Activated CD8-positive, alpha-beta memory T cell treated with anti-CD3 and anti-CD28 coated beads for 4 hours (primary cell): Measurements from ENCODE around the gene TEX11.
"Not testable (repeated sequence)": the region's sequence is repeated elsewhere in the genome, so short reads cannot be mapped to it uniquely, and the experiment has no call there.

Experiments used
- DNase-seq, 2 donors: peaks; one replicate each; pipeline ENCODE4 v3.0.0-alpha.2; 2020; ENCODE audit warnings: low read depth in 2 of 2

The TEX11 gene

GRCh38 chrX:70605352-70605751, 303.2 kb downstream of the TEX11 start:
- no peak for DNase-seq

- no peak for DNase-seq
These were observed 316.4 kb downstream of the TEX11 start for GRCh38 chrX:70592091-70592490.

GRCh38 chrX:70587158-70587557, 321.4 kb downstream of the TEX11 start:
- DNase-seq, result not testable (repeated sequence)

- DNase-seq, result no peak
These were observed 331.1 kb downstream of the TEX11 start for GRCh38 chrX:70577442-70577841.

GRCh38 chrX:70569922-70570576, 338.5 kb downstream of the TEX11 start:
- not testable (repeated sequence) for DNase-seq

GRCh38 chrX:70554948-70555347, 353.6 kb downstream of the TEX11 start:
- DNase-seq, result no peak

- DNase-seq, result no peak
These were observed 354.0 kb downstream of the TEX11 start for GRCh38 chrX:70554523-70554922.

- no peak for DNase-seq
These were observed 354.4 kb downstream of the TEX11 start for GRCh38 chrX:70554081-70554480.

- no peak for DNase-seq
These were observed 355.0 kb downstream of the TEX11 start for GRCh38 chrX:70553516-70553915.

- no peak for DNase-seq
These were observed 356.3 kb downstream of the TEX11 start for GRCh38 chrX:70552130-70552704.

- DNase-seq, result no peak
These were observed 359.1 kb downstream of the TEX11 start for GRCh38 chrX:70549429-70549828.

GRCh38 chrX:70535198-70535597, 373.3 kb downstream of the TEX11 start:
- no peak for DNase-seq

GRCh38 chrX:70527610-70528345, 380.7 kb downstream of the TEX11 start:
- DNase-seq, result no peak

GRCh38 chrX:70527053-70527452, 381.5 kb downstream of the TEX11 start:
- no peak for DNase-seq

GRCh38 chrX:70525733-70526132, 382.8 kb downstream of the TEX11 start:
- DNase-seq, result no peak

- DNase-seq, result not testable (repeated sequence)
These were observed 392.8 kb downstream of the TEX11 start for GRCh38 chrX:70515692-70516091.

GRCh38 chrX:70515270-70515669, 393.2 kb downstream of the TEX11 start:
- DNase-seq, result not testable (repeated sequence)

GRCh38 chrX:70509078-70509477, 399.4 kb downstream of the TEX11 start:
- no peak for DNase-seq

GRCh38 chrX:70508296-70508911, 400.1 kb downstream of the TEX11 start:
- DNase-seq, result no peak

GRCh38 chrX:70505451-70505841, 403.1 kb downstream of the TEX11 start:
- DNase-seq, result no peak

- DNase-seq, result no peak
These were observed 403.6 kb downstream of the TEX11 start for GRCh38 chrX:70504772-70505450.

- DNase-seq, result no peak
These were observed 407.7 kb downstream of the TEX11 start for GRCh38 chrX:70500826-70501225.
